Amniotic epithelial cell (primary cell): ENCODE results near the gene MTA3.
A peak's percentile ranks its signal among the peaks of the same experiment; 100 is the strongest.
"Not testable (repeated sequence)": the region's sequence is repeated elsewhere in the genome, so short reads cannot be mapped to it uniquely, and the experiment has no call there.

Source experiments
- DNase-seq: peaks from one replicate; pipeline ENCODE4 v3.0.0-alpha.2; 2010; ENCODE audit warnings: low read depth

Gene MTA3

GRCh38 chr2:42567806-42568400, 529 bp upstream of the MTA3 start:
- peak; percentile 24 for DNase-seq

- DNase-seq, result peak; percentile 59
Measured at GRCh38 chr2:42569116-42569711, 782 bp downstream of the MTA3 start.

GRCh38 chr2:42569883-42570282, 1.5 kb downstream of the MTA3 start:
- peak; percentile 2 for DNase-seq

- DNase-seq, result peak; percentile 3
Measured at GRCh38 chr2:42572297-42573081, 4.1 kb downstream of the MTA3 start.

DNA sequence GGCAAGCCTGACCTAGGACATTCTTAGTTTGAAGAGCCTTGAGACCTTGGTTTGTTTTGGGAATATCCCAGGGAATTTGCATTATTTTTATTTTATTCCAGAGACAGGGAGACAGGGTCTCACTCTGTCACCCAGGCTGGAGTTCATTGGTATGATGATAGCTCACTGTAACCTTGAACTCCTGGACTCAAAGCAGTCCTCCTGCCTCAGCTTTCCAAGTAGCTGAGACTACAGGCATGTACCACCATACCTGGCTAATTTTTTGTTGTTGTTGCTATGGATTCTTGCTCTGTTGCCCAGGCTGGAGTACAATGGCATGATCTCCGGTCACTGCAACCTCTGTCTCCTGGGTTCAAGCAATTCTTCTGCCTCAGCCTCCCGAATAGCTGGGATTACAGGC, 4.8 kb downstream of the MTA3 start:
- no peak for DNase-seq

DNA sequence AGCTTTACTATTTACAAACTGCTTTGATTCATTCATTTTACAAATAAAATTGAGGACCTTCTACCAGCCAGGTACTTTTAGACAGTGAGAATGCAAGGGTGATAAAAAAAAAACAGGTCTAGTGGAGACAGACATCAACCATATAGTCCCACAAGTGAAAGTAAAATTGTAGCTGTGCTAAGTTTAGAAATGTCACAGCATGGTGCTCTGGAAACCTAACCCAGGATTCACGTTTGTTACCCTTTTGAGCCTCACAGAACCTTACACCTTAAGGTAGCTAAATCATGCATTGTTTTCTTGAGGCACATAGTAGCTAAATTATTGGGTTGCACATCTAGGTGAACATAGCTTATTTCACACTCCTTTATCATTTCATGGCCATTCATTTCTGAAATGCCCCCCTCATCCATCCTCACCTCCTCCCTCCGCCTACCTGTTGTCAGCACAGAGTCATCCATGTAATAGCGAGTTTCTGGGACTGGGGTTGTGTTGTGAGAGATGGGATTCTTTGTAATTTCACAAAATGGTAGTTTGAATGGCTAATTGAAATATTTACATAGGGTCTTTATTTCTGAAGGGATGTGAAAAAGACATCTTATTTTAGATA, 7.1 kb downstream of the MTA3 start:
- no peak for DNase-seq

GRCh38 chr2:42578621-42579020, 10.2 kb downstream of the MTA3 start:
- DNase-seq, result no peak

DNA sequence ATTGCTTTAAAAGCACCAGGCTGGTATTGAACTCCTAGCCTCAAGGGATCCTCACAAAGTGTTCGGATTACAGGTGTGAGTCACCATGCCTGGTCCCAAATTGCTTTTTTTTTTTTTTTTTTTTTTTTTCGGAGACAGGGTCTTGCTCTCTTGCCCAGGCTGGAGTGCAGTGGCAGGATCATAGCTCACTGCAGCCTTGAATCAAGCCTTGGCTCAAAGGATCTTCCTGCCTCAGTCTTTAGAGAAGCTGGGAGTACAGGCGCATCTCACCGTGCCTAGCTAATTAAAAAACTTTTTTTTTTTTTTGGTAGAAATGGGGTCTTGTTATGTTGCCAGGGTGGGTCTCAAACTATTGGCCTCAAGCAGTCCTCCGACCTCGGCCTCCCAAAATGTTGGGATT, 12.8 kb downstream of the MTA3 start:
- DNase-seq, result no peak

DNA sequence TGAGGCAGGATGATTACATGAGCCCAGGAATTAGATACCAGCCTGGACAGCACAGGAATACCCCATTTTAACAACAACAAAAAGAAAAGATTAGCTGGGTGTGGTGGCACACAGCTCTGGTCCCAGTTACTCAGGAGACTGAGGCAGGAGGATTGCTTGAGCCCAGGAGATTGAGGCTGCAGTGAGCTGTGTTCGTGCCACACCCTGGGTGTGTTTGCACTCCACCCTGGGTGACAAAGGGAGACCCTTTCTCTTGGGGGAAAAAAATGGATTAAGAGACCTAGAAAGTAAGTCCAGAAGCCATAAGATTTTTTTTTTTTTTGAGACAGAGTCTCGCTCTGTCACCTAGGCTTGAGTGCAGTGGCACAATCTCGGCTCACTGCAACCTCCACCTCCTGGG, 16.2 kb downstream of the MTA3 start:
- DNase-seq, result not testable (repeated sequence)

GRCh38 chr2:42585779-42586178, 17.3 kb downstream of the MTA3 start:
- DNase-seq, result peak; percentile 60

GRCh38 chr2:42587526-42588117, 19.2 kb downstream of the MTA3 start:
- DNase-seq, result no peak

GRCh38 chr2:42588121-42588520, 19.7 kb downstream of the MTA3 start:
- DNase-seq, result no peak

GRCh38 chr2:42590176-42590575, 21.7 kb downstream of the MTA3 start:
- no peak for DNase-seq

DNA sequence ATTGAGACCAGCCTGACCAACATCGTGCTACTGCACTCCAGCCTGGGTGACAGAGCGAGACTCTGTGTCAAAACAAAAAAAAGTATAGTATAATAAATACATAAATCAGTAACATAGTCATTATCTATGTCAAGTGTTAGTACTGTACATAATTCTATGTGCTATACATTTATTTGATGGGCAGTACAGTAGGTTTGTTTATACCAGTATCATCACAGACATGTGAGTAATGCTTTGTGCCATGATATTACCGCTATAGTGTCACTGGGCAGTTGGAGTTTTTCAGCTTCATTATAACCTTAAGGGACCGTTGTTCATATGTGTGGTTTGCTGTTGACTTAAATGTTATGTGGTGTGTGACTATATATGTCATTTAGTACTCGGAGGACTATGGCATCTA, 24.9 kb downstream of the MTA3 start:
- no peak for DNase-seq

DNA sequence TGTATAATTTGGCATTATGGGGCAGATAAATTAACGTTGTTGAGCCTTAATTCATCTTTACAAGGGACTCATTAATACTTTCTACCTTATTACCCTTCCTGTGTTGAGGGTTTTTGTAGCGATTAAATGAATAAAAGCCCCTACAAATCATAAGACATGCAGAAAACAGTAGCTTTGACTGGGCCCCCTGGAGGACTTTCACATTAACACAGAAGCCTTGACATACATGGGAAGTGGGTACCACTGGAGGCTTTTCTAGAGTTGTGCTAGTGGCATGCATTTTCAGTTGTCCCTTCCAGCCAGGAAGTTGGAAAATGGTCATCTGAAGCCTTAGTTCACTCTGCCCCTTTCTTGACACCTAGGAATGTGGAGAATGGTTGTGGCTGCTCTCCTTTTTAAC, 30.2 kb downstream of the MTA3 start:
- DNase-seq, result no peak

GRCh38 chr2:42601076-42601475, 32.6 kb downstream of the MTA3 start:
- DNase-seq, result peak; percentile 74

GRCh38 chr2:42602218-42602875, 33.9 kb downstream of the MTA3 start:
- DNase-seq, result no peak

DNA sequence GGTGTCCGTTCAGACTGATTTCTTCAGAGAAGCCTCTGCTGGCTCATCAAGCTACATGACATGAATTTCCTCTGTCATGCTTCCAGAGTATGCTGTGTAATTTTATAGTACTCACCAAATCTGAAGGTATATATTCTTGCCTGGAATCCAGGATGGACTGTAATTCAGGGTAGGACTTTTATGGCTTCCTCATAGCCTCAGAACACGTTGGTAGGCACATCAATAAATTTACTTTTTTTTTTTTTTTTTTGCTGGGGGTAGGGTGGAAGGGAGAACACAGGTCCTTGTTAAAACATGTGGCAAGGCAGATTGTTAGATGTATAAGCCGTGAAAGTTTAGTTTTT, 34.4 kb downstream of the MTA3 start:
- DNase-seq, result no peak

DNA sequence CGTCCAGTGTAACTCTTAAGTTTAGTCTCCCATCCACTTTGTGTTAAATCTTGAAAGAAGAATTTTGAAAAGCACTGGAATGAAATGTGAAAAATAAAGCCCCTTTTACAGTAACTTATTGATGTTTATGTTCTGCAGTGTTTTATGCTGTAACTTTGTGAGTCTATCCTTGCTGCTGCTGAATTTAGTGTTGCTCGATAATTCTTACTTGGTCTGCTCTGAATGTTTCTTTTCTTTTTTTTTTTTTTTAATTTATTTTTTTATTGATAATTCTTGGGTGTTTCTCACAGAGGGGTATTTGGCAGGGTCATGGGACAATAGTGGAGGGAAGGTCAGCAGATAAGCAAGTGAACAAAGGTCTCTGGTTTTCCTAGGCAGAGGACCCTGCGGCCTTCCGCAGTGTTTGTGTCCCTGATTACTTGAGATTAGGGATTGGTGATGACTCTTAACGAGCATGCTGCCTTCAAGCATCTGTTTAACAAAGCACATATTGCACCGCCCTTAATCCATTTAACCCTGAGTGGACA, 36.0 kb downstream of the MTA3 start:
- DNase-seq, result not testable (repeated sequence)

GRCh38 chr2:42606166-42606565, 37.7 kb downstream of the MTA3 start:
- not testable (repeated sequence) for DNase-seq

- no peak for DNase-seq
Measured at GRCh38 chr2:42607101-42607637, 38.7 kb downstream of the MTA3 start.
